H1 (cell line): ENCODE measurements around the gene NPBWR2. TPM values are rescaled to one million over a fixed set of nuclear protein-coding genes. Genes with fewer than 3 reads are reported as not detected.
A peak's percentile ranks its signal among the peaks of the same experiment; 100 is the strongest.

Experiments
- CTCF ChIA-PET: fragments of 300-600 bp; sonication (Branson Sonifier 250); formaldehyde crosslinking; loops from one replicate; lab custom pipeline; 2021; ENCODE audit not compliant: partially characterized antibody; lab: Charles Lee
- POLR2A ChIA-PET: fragments of 300-600 bp; sonication (Branson Sonifier 250); formaldehyde crosslinking; loops from one replicate; lab custom pipeline; 2021; ENCODE audit warnings: inconsistent platforms; ENCODE audit not compliant: partially characterized antibody; lab: Charles Lee
- DNase-seq, 2 experiments: peaks; one replicate each; pipeline versions ENCODE4 v3.0.0 to v3.0.0-alpha.2; 2010 to 2022; ENCODE audit warnings: low spot score in 2 of 2, low read depth in 1 of 2, mixed read lengths in 1 of 2
- FAIRE-seq: peaks from 2 replicates; lab custom pipeline; 2011; peaks lifted over from hg19 to GRCh38; lab: Jason Lieb, UNC
- H2AFZ ChIP-seq: 2 replicates; pipeline ENCODE4 v1.8.1; 2012; ENCODE audit warnings: low read length, inconsistent platforms
- H2AK5ac ChIP-seq: 2 replicates; pipeline ENCODE4 v1.6.1; 2013; ENCODE audit warnings: low read depth, low read length
- H2BK120ac ChIP-seq: replicated peaks from 2 replicates; pipeline ENCODE3; 2013; ENCODE audit warnings: low read depth, low read length, inconsistent platforms
- H2BK12ac ChIP-seq: 2 replicates; pipeline ENCODE4 v1.6.1; 2013; ENCODE audit warnings: low read depth, low read length
- H2BK15ac ChIP-seq: 2 replicates; pipeline ENCODE4 v1.6.1; 2013; ENCODE audit warnings: low read length
- H2BK20ac ChIP-seq: 2 replicates; pipeline ENCODE4 v1.6.1; 2013; ENCODE audit warnings: low read length
- H2BK5ac ChIP-seq: 2 replicates; pipeline ENCODE4 v1.6.1; 2013; ENCODE audit warnings: low read depth, low read length
- H3K14ac ChIP-seq: 2 replicates; pipeline ENCODE4 v1.6.1; 2013; ENCODE audit warnings: inconsistent platforms; ENCODE audit not compliant: insufficient read length
- H3K18ac ChIP-seq: 2 replicates; pipeline ENCODE4 v1.6.1; 2013; ENCODE audit warnings: low read length; ENCODE audit errors: extremely low read depth
- H3K23ac ChIP-seq: 2 replicates; pipeline ENCODE4 v1.6.1; 2013; ENCODE audit warnings: inconsistent platforms; ENCODE audit not compliant: insufficient read length
- H3K23me2 ChIP-seq: 2 replicates; pipeline ENCODE4 v1.6.1; 2013; ENCODE audit warnings: low read depth, low read length
- H3K27ac ChIP-seq: 2 replicates; pipeline ENCODE4 v1.6.1; 2011; ENCODE audit warnings: low read depth, low read length, inconsistent platforms
- H3K27me3 ChIP-seq, 4 experiments: replicated peaks in 1 of 4; 1 replicate in 1 of 4; 2 replicates in 3 of 4; pipeline versions ENCODE4 v1.6.1 to v1.8.1; 2011 to 2013; ENCODE audit warnings: low read length in 3 of 4, mild to moderate bottlenecking in 3 of 4, inconsistent platforms in 2 of 4, mixed read lengths in 2 of 4, moderate library complexity in 1 of 4; ENCODE audit not compliant: control insufficient read depth in 3 of 4, insufficient read depth in 3 of 4; ENCODE audit errors: extremely low read depth in 1 of 4
- H3K36me3 ChIP-seq, 4 experiments: 2 replicates each; pipeline versions ENCODE4 v1.6.1 to v1.8.1; 2011 to 2013; ENCODE audit warnings: mild to moderate bottlenecking in 4 of 4, low read length in 3 of 4, moderate library complexity in 2 of 4, control low read depth in 1 of 4, inconsistent platforms in 1 of 4; ENCODE audit not compliant: insufficient read depth in 4 of 4, control insufficient read depth in 2 of 4
- H3K4ac ChIP-seq: replicated peaks from 2 replicates; pipeline ENCODE3; 2013; ENCODE audit warnings: low read length, low read depth, mixed read lengths, inconsistent platforms; ENCODE audit not compliant: insufficient read length
- H3K4me1 ChIP-seq, 4 experiments: replicated peaks in 1 of 4; 1 replicate in 1 of 4; 2 replicates in 3 of 4; pipeline versions ENCODE4 v1.6.1 to v1.8.1; 2011 to 2013; ENCODE audit warnings: low read length in 3 of 4, inconsistent platforms in 2 of 4, mixed read lengths in 1 of 4; ENCODE audit not compliant: insufficient read depth in 4 of 4, control insufficient read depth in 3 of 4
- H3K4me2 ChIP-seq, 2 experiments: 2 replicates each; pipeline versions ENCODE4 v1.6.1 to v1.8.1; 2011 to 2013; ENCODE audit warnings: low read depth in 2 of 2, low read length in 2 of 2, control low read depth in 1 of 2, inconsistent platforms in 1 of 2, mild to moderate bottlenecking in 1 of 2; ENCODE audit not compliant: insufficient read depth in 1 of 2
- H3K4me3 ChIP-seq, 4 experiments: fragments of 200-600, 300-600 bp in 1 of 4; sonication (generic), shearing (Covaris generic), sonication (Bioruptor Twin) in 1 of 4; 2 replicates each; pipeline versions ENCODE4 v1.5.1 to v1.8.1; 2011 to 2016; ENCODE audit warnings: low read length in 4 of 4, low read depth in 3 of 4, control low read depth in 2 of 4, inconsistent platforms in 2 of 4, mild to moderate bottlenecking in 2 of 4, mixed read lengths in 1 of 4, moderate library complexity in 1 of 4; ENCODE audit not compliant: insufficient read depth in 2 of 4; ENCODE audit errors: extremely low read depth in 1 of 4
- H3K56ac ChIP-seq: replicated peaks from 2 replicates; pipeline ENCODE3; 2013; ENCODE audit warnings: low read depth, mild to moderate bottlenecking, mixed read lengths, low read length, inconsistent platforms; ENCODE audit not compliant: insufficient read length
- H3K79me1 ChIP-seq: 2 replicates; pipeline ENCODE4 v1.6.1; 2013; ENCODE audit warnings: low read depth, low read length, control low read depth
- H3K79me2 ChIP-seq, 2 experiments: 2 replicates each; pipeline versions ENCODE4 v1.6.1 to v1.8.1; 2012 to 2013; ENCODE audit warnings: low read length in 2 of 2, mild to moderate bottlenecking in 2 of 2, inconsistent platforms in 1 of 2; ENCODE audit not compliant: insufficient read depth in 2 of 2, control insufficient read depth in 1 of 2
- H3K9ac ChIP-seq, 4 experiments: replicated peaks in 1 of 4; 1 replicate in 1 of 4; 2 replicates in 3 of 4; pipeline versions ENCODE4 v1.6.1 to v1.8.1; 2011 to 2013; ENCODE audit warnings: low read depth in 3 of 4, low read length in 3 of 4, control low read depth in 2 of 4, mild to moderate bottlenecking in 2 of 4, moderate library complexity in 2 of 4, inconsistent platforms in 1 of 4; ENCODE audit errors: extremely low read depth in 1 of 4
- H3K9me3 ChIP-seq, 2 experiments: 2 replicates each; pipeline versions ENCODE4 v1.6.1 to v1.8.1; 2012 to 2013; ENCODE audit warnings: mild to moderate bottlenecking in 2 of 2, moderate library complexity in 2 of 2, control low read depth in 1 of 2, inconsistent platforms in 1 of 2, low read depth in 1 of 2, low read length in 1 of 2, mixed read lengths in 1 of 2; ENCODE audit not compliant: insufficient read depth in 2 of 2
- H4K20me1 ChIP-seq, 2 experiments: replicated peaks in 1 of 2; 2 replicates each; pipeline versions ENCODE3 to v1.8.1; 2011 to 2013; ENCODE audit warnings: inconsistent platforms in 2 of 2, low read length in 2 of 2, mild to moderate bottlenecking in 1 of 2; ENCODE audit not compliant: insufficient read depth in 2 of 2, control insufficient read depth in 1 of 2
- H4K5ac ChIP-seq: 2 replicates; pipeline ENCODE4 v1.6.1; 2013; ENCODE audit warnings: low read length, low read depth, mixed read lengths, inconsistent platforms; ENCODE audit not compliant: insufficient read length
- H4K8ac ChIP-seq: 2 replicates; pipeline ENCODE4 v1.8.0; 2013; ENCODE audit warnings: mild to moderate bottlenecking, moderate library complexity, low read length, inconsistent platforms; ENCODE audit not compliant: insufficient read depth; ENCODE audit errors: extremely low read depth
- H4K91ac ChIP-seq: replicated peaks from 2 replicates; pipeline ENCODE3; 2013; ENCODE audit warnings: low read length, mixed read lengths, inconsistent platforms; ENCODE audit not compliant: insufficient read length
- CHD1 ChIP-seq: IDR thresholded peaks from 2 replicates; pipeline ENCODE4 v1.6.1; 2012; ENCODE audit warnings: low read depth, low read length, improper control_type of control experiment
- EZH2 ChIP-seq: fragments of 200-600 bp; sonication (generic); IDR thresholded peaks from 2 replicates; pipeline ENCODE4 v1.7.1; 2012; ENCODE audit warnings: low read depth, mild to moderate bottlenecking, moderate library complexity, low read length, inconsistent platforms; ENCODE audit not compliant: severe bottlenecking
- POU5F1 ChIP-seq: IDR thresholded peaks from 2 replicates; pipeline ENCODE4 v1.6.1; 2011; ENCODE audit warnings: low read depth, mild to moderate bottlenecking, low read length, moderate library complexity
- SIX5 ChIP-seq: IDR thresholded peaks from 2 replicates; pipeline ENCODE4 v1.6.1; 2011; ENCODE audit warnings: mild to moderate bottlenecking, low read depth, low read length
- WGBS, 2 experiments: shearing (Covaris generic) in 1 of 2; methylation state at CpG; one replicate each; pipeline versions ENCODE4 v1.1.6 to v1.1.7; 2013 to 2015; ENCODE audit warnings: low lambda C conversion rate in 2 of 2, mixed read lengths in 2 of 2, inconsistent platforms in 1 of 2, low coverage in 1 of 2, missing lambda C conversion rate in 1 of 2; ENCODE audit not compliant: insufficient replicate concordance in 2 of 2, insufficient coverage in 1 of 2, insufficient read length in 1 of 2; ENCODE audit errors: extremely low coverage in 1 of 2, missing lambda C conversion rate in 1 of 2; 5-methylcytosine and 5-hydroxymethylcytosine counted together
- polyA plus RNA-seq, 7 experiments: library from polyadenylated mRNA; depleted of rRNA in 3 of 7; stranded (reverse) in 5 of 7; unstranded in 2 of 7; fragments of >200 nt in 5 of 7; fragments of 200-250 nt in 2 of 7; gene quantifications; 1 replicate in 5 of 7; 2 replicates in 1 of 7; 4 replicates in 1 of 7; pipeline versions ENCODE4 v1.2.1 to v1.2.3, GENCODE V29; 2011 to 2013; ENCODE audit warnings: missing spikeins in 2 of 7, mixed read lengths in 2 of 7
- total RNA-seq: library from RNA; stranded (reverse); fragmentation: NEBNext Ultra II Directional; extraction: Animal tissue kit (Norgen Biotek cat#: 25700); gene quantifications from 2 replicates; pipeline ENCODE4 v1.2.1, GENCODE V29; 2021

NPBWR2 gene
- total and polyA plus RNA-seq, 2 of the 8 experiments (the other 6 are each of a cell fraction or from before 2014, with no cell fraction given), result not detected

DNA sequence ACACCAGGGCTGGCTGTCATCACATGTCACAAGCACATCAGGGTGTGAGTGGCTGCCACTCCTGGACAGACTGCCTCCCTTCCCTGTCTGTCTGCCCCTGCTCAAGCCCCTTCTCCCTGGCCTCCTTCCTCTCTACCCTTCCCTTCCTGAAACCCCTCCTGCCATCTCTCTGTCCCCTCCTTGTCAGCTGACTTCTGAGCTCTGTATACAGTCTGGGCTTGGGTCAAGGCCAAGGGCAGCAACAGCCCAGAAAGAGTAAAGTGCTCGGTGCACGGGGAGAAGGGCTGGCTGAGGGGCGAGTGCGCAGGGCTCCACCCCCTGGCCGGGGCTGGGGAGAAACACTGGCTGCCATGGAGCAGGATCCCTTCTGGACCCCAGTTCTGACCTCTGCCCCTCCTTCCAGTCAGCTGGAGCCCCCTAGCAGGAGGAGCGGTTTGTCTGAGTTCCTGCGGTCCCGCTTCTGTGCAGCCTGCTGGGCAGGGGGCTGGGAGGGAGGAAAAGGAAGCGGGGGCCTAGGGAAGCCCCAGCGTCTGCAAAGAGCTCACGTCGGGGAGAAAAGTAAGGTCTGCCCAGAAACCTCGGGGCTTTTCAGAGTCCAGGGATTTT is 25.1 kb downstream of the NPBWR2 start:
- Histone ChIP-seq H2BK120ac (no peak overlapping the region), H3K79me1 (no peaks in the 10 kb centered on the region), H2AFZ (no peak overlapping the region), H2BK5ac (0 out of 2 replicates have a peak overlapping the region, but pooled peaks have one; percentile 18), H4K20me1 (no peaks in the 10 kb centered on the region), H4K5ac (no peak overlapping the region), H3K23ac (no peak overlapping the region), H3K4ac (no peak overlapping the region), H3K36me3 (no peaks in the 10 kb centered on the region), H3K56ac (no peak overlapping the region), H3K4me2 (peak overlapping the region in 1 of 2 experiments; percentile 88; a peak in 3 of 4 replicates), H2BK12ac (peak overlapping the region; percentile 55; the same call in 1 of the 2 replicates), H3K27me3 (peaks cover 6 to 55% (median 42%) of the 10 kb centered on the region in 4 experiments), H3K14ac (no peak overlapping the region), H3K23me2 (peaks cover 22% of the 10 kb centered on the region; the same call in 1 of the 2 replicates), H4K8ac (no peak overlapping the region), H2BK15ac (no peak overlapping the region), H3K79me2 (no peaks in the 10 kb centered on the region), H3K18ac (no peak overlapping the region), H2BK20ac (no peak overlapping the region), H3K9me3 (no peaks in the 10 kb centered on the region), H4K91ac (no peak overlapping the region), H2AK5ac (no peak overlapping the region), H3K4me3 (no peak overlapping the region; a peak in 1 of 8 replicates), H3K9ac (no peak overlapping the region), H3K27ac (no peak overlapping the region), H3K4me1 (peaks cover 0 to 38% (median 20%) of the 10 kb centered on the region in 4 experiments; a peak in 6 of 7 replicates)
- ChIA-PET POLR2A (interaction anchor here (1.1 kb wide), 1 partner anchor 10 kb away, joined by 3 read pairs; no protein-coding TSS in a partner anchor), CTCF (interaction anchor here (1.0 to 13.0 kb wide), 10 partner anchors 9 to 56 kb away, joined by 3 to 144 read pairs (median 6); partner anchors contain the start of genes SOX18 and TCEA2)
- no peak for FAIRE-seq
- TF ChIP-seq EZH2, result peak; percentile 16
- no peak for TF ChIP-seq CHD1
- no peak for TF ChIP-seq SIX5
- no peak for TF ChIP-seq POU5F1
- DNase-seq, result peak in 1 of 2 experiments; percentile 65
- 30% methylated on average over 13 of the region's 13 CpGs; no CpG with 5 or more reads in 1 of the 2 experiments for WGBS, 2 experiments
